Measurements from ENCODE around the gene SLC6A20.

The SLC6A20 gene

GRCh38 chr3:45792036-45792435, 4.3 kb downstream of the SLC6A20 start:
- TF ChIP-seq TAF1 (IDR thresholded peaks at IDR 0.05; ENCODE audit: borderline replicate concordance, insufficient read depth, low read length) = no peak
- TF ChIP-seq POLR2AphosphoS5 (IDR thresholded peaks at IDR 0.05; ENCODE audit: low read depth, low read length) = no peak
- TF ChIP-seq FOXP2 (optimal IDR thresholded peaks at IDR 0.05; ENCODE audit: borderline replicate concordance, extremely low read depth, extremely low read length, insufficient read depth) = no peak
- TF ChIP-seq, protein P1, sequence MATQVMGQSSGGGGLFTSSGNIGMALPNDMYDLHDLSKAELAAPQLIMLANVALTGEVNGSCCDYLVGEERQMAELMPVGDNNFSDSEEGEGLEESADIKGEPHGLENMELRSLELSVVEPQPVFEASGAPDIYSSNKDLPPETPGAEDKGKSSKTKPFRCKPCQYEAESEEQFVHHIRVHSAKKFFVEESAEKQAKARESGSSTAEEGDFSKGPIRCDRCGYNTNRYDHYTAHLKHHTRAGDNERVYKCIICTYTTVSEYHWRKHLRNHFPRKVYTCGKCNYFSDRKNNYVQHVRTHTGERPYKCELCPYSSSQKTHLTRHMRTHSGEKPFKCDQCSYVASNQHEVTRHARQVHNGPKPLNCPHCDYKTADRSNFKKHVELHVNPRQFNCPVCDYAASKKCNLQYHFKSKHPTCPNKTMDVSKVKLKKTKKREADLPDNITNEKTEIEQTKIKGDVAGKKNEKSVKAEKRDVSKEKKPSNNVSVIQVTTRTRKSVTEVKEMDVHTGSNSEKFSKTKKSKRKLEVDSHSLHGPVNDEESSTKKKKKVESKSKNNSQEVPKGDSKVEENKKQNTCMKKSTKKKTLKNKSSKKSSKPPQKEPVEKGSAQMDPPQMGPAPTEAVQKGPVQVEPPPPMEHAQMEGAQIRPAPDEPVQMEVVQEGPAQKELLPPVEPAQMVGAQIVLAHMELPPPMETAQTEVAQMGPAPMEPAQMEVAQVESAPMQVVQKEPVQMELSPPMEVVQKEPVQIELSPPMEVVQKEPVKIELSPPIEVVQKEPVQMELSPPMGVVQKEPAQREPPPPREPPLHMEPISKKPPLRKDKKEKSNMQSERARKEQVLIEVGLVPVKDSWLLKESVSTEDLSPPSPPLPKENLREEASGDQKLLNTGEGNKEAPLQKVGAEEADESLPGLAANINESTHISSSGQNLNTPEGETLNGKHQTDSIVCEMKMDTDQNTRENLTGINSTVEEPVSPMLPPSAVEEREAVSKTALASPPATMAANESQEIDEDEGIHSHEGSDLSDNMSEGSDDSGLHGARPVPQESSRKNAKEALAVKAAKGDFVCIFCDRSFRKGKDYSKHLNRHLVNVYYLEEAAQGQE (IDR thresholded peaks at IDR 0.05; ENCODE audit: insufficient read depth in 1 of 2, low read depth in 2 of 2, low read length in 2 of 2) = no peak
- TF ChIP-seq SIN3A (IDR thresholded peaks at IDR 0.05; ENCODE audit: borderline replicate concordance, insufficient read depth, low read length) = no peak

- TF ChIP-seq SIN3A (IDR thresholded peaks at IDR 0.05; ENCODE audit: borderline replicate concordance, insufficient read depth, low read length) = no peak
- TF ChIP-seq, protein P1 (IDR thresholded peaks at IDR 0.05; ENCODE audit: insufficient read depth in 1 of 2, low read depth in 2 of 2, low read length in 2 of 2) = no peak
- no peak for TF ChIP-seq FOXP2 (optimal IDR thresholded peaks at IDR 0.05; ENCODE audit: borderline replicate concordance, extremely low read depth, extremely low read length, insufficient read depth)
- no peak for TF ChIP-seq POLR2AphosphoS5 (IDR thresholded peaks at IDR 0.05; ENCODE audit: low read depth, low read length)
- TF ChIP-seq TAF1 (IDR thresholded peaks at IDR 0.05; ENCODE audit: borderline replicate concordance, insufficient read depth, low read length) = no peak
Observed at GRCh38 chr3:45790596-45790995, 5.7 kb downstream of the SLC6A20 start.

DNA sequence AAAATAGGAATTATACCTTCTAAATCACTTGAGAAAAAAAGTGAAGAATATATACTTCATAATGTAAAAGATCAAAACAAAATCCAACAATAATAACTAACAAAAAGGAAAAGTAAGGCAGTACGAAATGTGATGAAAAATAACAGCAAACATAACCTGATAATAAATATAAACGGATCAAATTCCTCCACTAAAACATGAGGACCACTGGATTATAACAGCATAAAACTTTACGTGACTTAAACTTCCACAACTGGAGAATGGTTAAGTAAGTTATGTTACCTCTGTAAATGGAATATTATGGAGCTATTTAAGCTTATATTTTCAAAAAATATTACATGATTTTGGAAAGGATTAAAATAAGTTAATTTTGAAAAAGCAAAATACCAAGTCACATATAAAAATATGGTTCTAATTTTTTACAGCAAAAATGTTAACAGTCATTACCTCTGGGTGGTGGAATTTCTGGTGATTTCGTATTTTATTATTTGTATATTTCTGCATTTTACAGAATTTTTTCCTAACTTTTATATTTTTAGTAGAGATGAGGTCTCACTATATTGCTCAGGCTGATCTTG, 7.0 kb downstream of the SLC6A20 start:
- TF ChIP-seq SIN3A (IDR thresholded peaks at IDR 0.05; ENCODE audit: borderline replicate concordance, insufficient read depth, low read length) (no peak), TAF1 (IDR thresholded peaks at IDR 0.05; ENCODE audit: borderline replicate concordance, insufficient read depth, low read length) (no peak), FOXP2 (optimal IDR thresholded peaks at IDR 0.05; ENCODE audit: borderline replicate concordance, extremely low read depth, extremely low read length, insufficient read depth) (no peak), POLR2AphosphoS5 (IDR thresholded peaks at IDR 0.05; ENCODE audit: low read depth, low read length) (no peak)
- TF ChIP-seq, protein P1 (IDR thresholded peaks at IDR 0.05; ENCODE audit: insufficient read depth in 1 of 2, low read depth in 2 of 2, low read length in 2 of 2) = no peak

GRCh38 chr3:45787551-45787950, 8.8 kb downstream of the SLC6A20 start:
- TF ChIP-seq TAF1 (IDR thresholded peaks at IDR 0.05; ENCODE audit: borderline replicate concordance, insufficient read depth, low read length) (no peak), FOXP2 (optimal IDR thresholded peaks at IDR 0.05; ENCODE audit: borderline replicate concordance, extremely low read depth, extremely low read length, insufficient read depth) (no peak), POLR2AphosphoS5 (IDR thresholded peaks at IDR 0.05; ENCODE audit: low read depth, low read length) (no peak), SIN3A (IDR thresholded peaks at IDR 0.05; ENCODE audit: borderline replicate concordance, insufficient read depth, low read length) (no peak)
- TF ChIP-seq, protein P1 (IDR thresholded peaks at IDR 0.05; ENCODE audit: insufficient read depth in 1 of 2, low read depth in 2 of 2, low read length in 2 of 2) = no peak
